Subcutaneous abdominal adipose tissue (tissue), 5 donors: ENCODE measurements around the gene LYZL1.
"Not testable (repeated sequence)": the region's sequence is repeated elsewhere in the genome, so short reads cannot be mapped to it uniquely, and the experiment has no call there.

Experiments
- H3K27ac ChIP-seq: one replicate; pipeline ENCODE4 v1.7.0; 2013; ENCODE audit warnings: low read depth, mild to moderate bottlenecking, inconsistent platforms, low read length, moderate library complexity
- H3K27me3 ChIP-seq, 5 donors: one replicate each; pipeline ENCODE4 v1.7.0; 2013; ENCODE audit warnings: low read length in 5 of 5, inconsistent platforms in 1 of 5; ENCODE audit not compliant: control insufficient read depth in 5 of 5, insufficient read depth in 4 of 5
- H3K36me3 ChIP-seq, 5 donors: one replicate each; pipeline ENCODE4 v1.7.0; 2013; ENCODE audit warnings: low read length in 5 of 5; ENCODE audit not compliant: control insufficient read depth in 5 of 5, insufficient read depth in 5 of 5
- H3K4me1 ChIP-seq, 5 donors: one replicate each; pipeline ENCODE4 v1.7.0; 2013; ENCODE audit warnings: low read length in 5 of 5, mild to moderate bottlenecking in 3 of 5, moderate library complexity in 1 of 5; ENCODE audit not compliant: control insufficient read depth in 5 of 5, insufficient read depth in 5 of 5
- H3K4me3 ChIP-seq, 5 donors: one replicate each; pipeline ENCODE4 v1.7.0; 2013; ENCODE audit warnings: low read length in 5 of 5, low read depth in 1 of 5
- H3K9ac ChIP-seq, 5 donors: one replicate each; pipeline ENCODE4 v1.7.0; 2013; ENCODE audit warnings: low read length in 5 of 5, mild to moderate bottlenecking in 4 of 5, moderate library complexity in 3 of 5
- H3K9me3 ChIP-seq, 5 donors: one replicate each; pipeline ENCODE4 v1.7.0; 2013; ENCODE audit warnings: low read length in 5 of 5; ENCODE audit not compliant: control insufficient read depth in 5 of 5
- donor health status: healthy.
- donor health status: healthy.
- donor health status: healthy.
- donor health status: healthy.
- donor health status: healthy.

Gene LYZL1

GRCh38 chr10:29323367-29323766, 34.5 kb downstream of the LYZL1 start:
- Histone ChIP-seq H3K27ac (no peak overlapping the region), H3K36me3 (no peaks in the 10 kb centered on the region), H3K9me3 (no peaks in the 10 kb centered on the region), H3K9ac (no peak overlapping the region), H3K27me3 (no peaks in the 10 kb centered on the region), H3K4me3 (no peak overlapping the region), H3K4me1 (peaks cover 0 to 11% (median 7%) of the 10 kb centered on the region in 5 donors)

GRCh38 chr10:29324220-29324841, 35.5 kb downstream of the LYZL1 start:
- Histone ChIP-seq H3K27ac (no peak overlapping the region), H3K4me3 (no peak overlapping the region), H3K27me3 (no peaks in the 10 kb centered on the region), H3K9me3 (no peaks in the 10 kb centered on the region), H3K36me3 (no peaks in the 10 kb centered on the region), H3K4me1 (peaks cover under 1 to 12% (median 4%) of the 10 kb centered on the region in 5 donors), H3K9ac (no peak overlapping the region)

- Histone ChIP-seq H3K9me3 (no peaks in the 10 kb centered on the region), H3K27ac (no peak overlapping the region), H3K9ac (no peak overlapping the region), H3K36me3 (no peaks in the 10 kb centered on the region), H3K4me3 (no peak overlapping the region), H3K27me3 (no peaks in the 10 kb centered on the region), H3K4me1 (peaks cover 2 to 12% (median 10%) of the 10 kb centered on the region in 5 donors)
Measured at GRCh38 chr10:29326299-29326698, 37.4 kb downstream of the LYZL1 start.

- Histone ChIP-seq H3K9me3 (no peaks in the 10 kb centered on the region), H3K9ac (no peak overlapping the region), H3K27me3 (no peaks in the 10 kb centered on the region), H3K4me3 (no peak overlapping the region), H3K4me1 (peaks cover 2 to 12% (median 10%) of the 10 kb centered on the region in 5 donors), H3K27ac (no peak overlapping the region), H3K36me3 (no peaks in the 10 kb centered on the region)
Measured at GRCh38 chr10:29326886-29327745, 38.2 kb downstream of the LYZL1 start.

- Histone ChIP-seq H3K4me1 (peaks cover 2 to 12% (median 10%) of the 10 kb centered on the region in 5 donors), H3K36me3 (no peaks in the 10 kb centered on the region), H3K4me3 (no peak overlapping the region), H3K27ac (no peak overlapping the region), H3K9ac (no peak overlapping the region), H3K27me3 (no peaks in the 10 kb centered on the region), H3K9me3 (no peaks in the 10 kb centered on the region)
Measured at GRCh38 chr10:29327746-29328102, 38.9 kb downstream of the LYZL1 start.

- no peaks in the 10 kb centered on the region for H3K27me3 ChIP-seq
- peak overlapping the region; percentile 21 for H3K27ac ChIP-seq
- no peak overlapping the region for H3K4me3 ChIP-seq
Measured at GRCh38 chr10:29328983-29329382, 40.1 kb downstream of the LYZL1 start.

GRCh38 chr10:29329420-29329819, 40.5 kb downstream of the LYZL1 start:
- H3K27ac ChIP-seq, result peak overlapping the region; percentile 21
- H3K36me3 ChIP-seq, result no peaks in the 10 kb centered on the region
- H3K4me3 ChIP-seq, result no peak overlapping the region
- peaks cover 2 to 11% (median 10%) of the 10 kb centered on the region in 5 donors for H3K4me1 ChIP-seq
- no peak overlapping the region for H3K9ac ChIP-seq
- no peaks in the 10 kb centered on the region for H3K27me3 ChIP-seq
- H3K9me3 ChIP-seq, result no peaks in the 10 kb centered on the region

More at GRCh38 chr10:29328983-29329382, 40.1 kb downstream of the LYZL1 start:
- no peak overlapping the region for H3K9ac ChIP-seq
- no peaks in the 10 kb centered on the region for H3K36me3 ChIP-seq
- H3K9me3 ChIP-seq, result no peaks in the 10 kb centered on the region
- H3K4me1 ChIP-seq, result peaks cover 2 to 11% (median 10%) of the 10 kb centered on the region in 5 donors

GRCh38 chr10:29332061-29332760, 43.3 kb downstream of the LYZL1 start:
- Histone ChIP-seq H3K27ac (no peak overlapping the region), H3K27me3 (no peaks in the 10 kb centered on the region), H3K4me1 (peaks cover 2 to 11% (median 10%) of the 10 kb centered on the region in 5 donors), H3K9ac (no peak overlapping the region), H3K4me3 (no peak overlapping the region), H3K36me3 (no peaks in the 10 kb centered on the region), H3K9me3 (no peaks in the 10 kb centered on the region)

- H3K27ac ChIP-seq, result no peak overlapping the region
Measured at GRCh38 chr10:29332761-29333148, 43.9 kb downstream of the LYZL1 start.

GRCh38 chr10:29337526-29337925, 48.7 kb downstream of the LYZL1 start:
- H3K9ac ChIP-seq, H3K27ac ChIP-seq, H3K9me3 ChIP-seq: not testable (repeated sequence)

More at GRCh38 chr10:29332761-29333148, 43.9 kb downstream of the LYZL1 start:
- H3K27me3 ChIP-seq, result no peaks in the 10 kb centered on the region
- H3K9ac ChIP-seq, result no peak overlapping the region
- no peaks in the 10 kb centered on the region for H3K36me3 ChIP-seq
- H3K4me1 ChIP-seq, result peaks cover 2 to 11% (median 10%) of the 10 kb centered on the region in 5 donors
- no peaks in the 10 kb centered on the region for H3K9me3 ChIP-seq
- no peak overlapping the region for H3K4me3 ChIP-seq

More at GRCh38 chr10:29337526-29337925, 48.7 kb downstream of the LYZL1 start:
- H3K36me3 ChIP-seq, H3K27me3 ChIP-seq, H3K4me1 ChIP-seq, H3K4me3 ChIP-seq: not testable (repeated sequence)
